ENCODE results near the gene ANKZF1. TPM values are rescaled to one million over a fixed set of nuclear protein-coding genes. Genes with fewer than 3 reads are reported as not detected.
"Not testable (repeated sequence)": the region's sequence is repeated elsewhere in the genome, so short reads cannot be mapped to it uniquely, and the experiment has no call there.

The ANKZF1 gene
- 18.2 TPM for total RNA-seq

GRCh38 chr2:219229305-219230058 is at the start of gene ANKZF1, which contains the start of gene ATG9A:
TSS of gene ANKZF1 (plus strand) at chr2:219229806. CDS start at chr2:219230258, 452 bp downstream.
TSS of gene ATG9A (minus strand) at chr2:219229636. CDS start at chr2:219228024, 1,612 bp downstream.
- ATAC-seq, result peak; percentile 98

- no peak for ATAC-seq
These were observed 48.6 kb upstream of the ANKZF1 start for GRCh38 chr2:219180961-219181360.

- ATAC-seq, result no peak
These were observed 48.1 kb upstream of the ANKZF1 start for GRCh38 chr2:219181531-219181930.

DNA sequence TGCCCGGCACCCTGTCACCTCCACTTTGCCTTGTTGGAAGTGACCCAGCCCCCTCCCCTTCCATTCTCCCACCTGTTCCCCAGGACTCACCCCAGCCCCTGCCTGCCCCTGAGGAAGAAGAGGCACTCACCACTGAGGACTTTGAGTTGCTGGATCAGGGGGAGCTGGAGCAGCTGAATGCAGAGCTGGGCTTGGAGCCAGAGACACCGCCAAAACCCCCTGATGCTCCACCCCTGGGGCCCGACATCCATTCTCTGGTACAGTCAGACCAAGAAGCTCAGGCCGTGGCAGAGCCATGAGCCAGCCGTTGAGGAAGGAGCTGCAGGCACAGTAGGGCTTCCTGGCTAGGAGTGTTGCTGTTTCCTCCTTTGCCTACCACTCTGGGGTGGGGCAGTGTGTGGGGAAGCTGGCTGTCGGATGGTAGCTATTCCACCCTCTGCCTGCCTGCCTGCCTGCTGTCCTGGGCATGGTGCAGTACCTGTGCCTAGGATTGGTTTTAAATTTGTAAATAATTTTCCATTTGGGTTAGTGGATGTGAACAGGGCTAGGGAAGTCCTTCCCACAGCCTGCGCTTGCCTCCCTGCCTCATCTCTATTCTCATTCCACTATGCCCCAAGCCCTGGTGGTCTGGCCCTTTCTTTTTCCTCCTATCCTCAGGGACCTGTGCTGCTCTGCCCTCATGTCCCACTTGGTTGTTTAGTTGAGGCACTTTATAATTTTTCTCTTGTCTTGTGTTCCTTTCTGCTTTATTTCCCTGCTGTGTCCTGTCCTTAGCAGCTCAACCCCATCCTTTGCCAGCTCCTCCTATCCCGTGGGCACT is 47.1 kb upstream of the ANKZF1 start:
- ATAC-seq, result no peak

DNA sequence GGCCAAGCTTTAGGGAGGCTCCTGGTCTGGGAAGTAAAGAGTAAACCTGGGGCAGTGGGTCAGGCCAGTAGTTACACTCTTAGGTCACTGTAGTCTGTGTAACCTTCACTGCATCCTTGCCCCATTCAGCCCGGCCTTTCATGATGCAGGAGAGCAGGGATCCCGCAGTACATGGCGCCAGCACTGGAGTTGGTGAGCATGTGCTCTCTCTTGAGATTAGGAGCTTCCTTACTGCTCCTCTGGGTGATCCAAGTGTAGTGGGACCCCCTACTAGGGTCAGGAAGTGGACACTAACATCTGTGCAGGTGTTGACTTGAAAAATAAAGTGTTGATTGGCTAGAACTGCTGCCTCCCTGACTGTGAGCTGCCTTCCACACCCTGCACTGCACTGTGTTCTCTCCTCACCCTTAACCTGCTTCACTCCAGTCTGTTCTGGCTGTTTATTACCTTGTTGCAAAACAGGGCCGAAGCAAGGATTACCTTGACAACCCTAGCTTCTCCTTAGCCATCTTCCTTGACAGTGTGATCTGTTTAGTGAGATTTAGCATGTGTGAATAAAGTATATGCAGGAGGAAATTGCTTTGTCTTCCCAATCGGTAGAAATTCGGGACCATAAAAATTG is 46.3 kb upstream of the ANKZF1 start:
- no peak for ATAC-seq

- ATAC-seq, result no peak
These were observed 45.5 kb upstream of the ANKZF1 start for GRCh38 chr2:219184121-219184520.

DNA sequence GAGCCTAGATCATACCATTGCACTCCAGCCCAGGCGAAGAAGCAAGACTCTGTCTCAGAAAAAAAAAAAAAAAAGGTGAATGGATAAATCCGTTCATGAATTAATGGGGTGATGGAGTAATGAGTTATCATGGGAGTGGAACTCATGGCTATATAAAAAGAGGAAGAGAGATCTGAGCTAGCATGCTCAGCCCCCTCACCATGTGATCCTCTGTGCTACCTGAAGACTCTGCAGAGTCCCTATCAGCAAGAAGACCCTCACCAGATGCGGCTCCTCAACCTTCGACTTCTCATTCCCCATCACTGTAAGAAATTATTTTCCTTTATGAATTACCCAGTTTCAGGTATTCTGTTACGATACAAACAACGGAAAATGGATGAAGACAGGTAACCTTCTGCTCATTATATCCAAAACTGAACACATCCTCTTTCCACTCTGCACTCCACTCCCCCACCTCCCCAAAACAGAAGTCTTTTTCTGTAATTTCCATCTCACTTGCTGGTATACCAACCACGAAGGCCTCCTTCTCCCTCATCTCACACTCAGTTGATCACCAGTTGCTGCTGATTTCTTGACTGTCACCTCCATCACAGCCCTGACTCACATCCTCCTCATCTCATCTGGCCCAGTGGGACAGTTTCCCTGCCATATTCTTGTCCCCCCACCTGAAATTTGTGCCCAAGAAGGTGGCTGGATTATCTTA is 42.7 kb upstream of the ANKZF1 start:
- no peak for ATAC-seq

- no peak for ATAC-seq
These were observed 32.2 kb upstream of the ANKZF1 start for GRCh38 chr2:219197388-219197787.

GRCh38 chr2:219198974-219199373 is 30.6 kb upstream of the ANKZF1 start:
- no peak for ATAC-seq

DNA sequence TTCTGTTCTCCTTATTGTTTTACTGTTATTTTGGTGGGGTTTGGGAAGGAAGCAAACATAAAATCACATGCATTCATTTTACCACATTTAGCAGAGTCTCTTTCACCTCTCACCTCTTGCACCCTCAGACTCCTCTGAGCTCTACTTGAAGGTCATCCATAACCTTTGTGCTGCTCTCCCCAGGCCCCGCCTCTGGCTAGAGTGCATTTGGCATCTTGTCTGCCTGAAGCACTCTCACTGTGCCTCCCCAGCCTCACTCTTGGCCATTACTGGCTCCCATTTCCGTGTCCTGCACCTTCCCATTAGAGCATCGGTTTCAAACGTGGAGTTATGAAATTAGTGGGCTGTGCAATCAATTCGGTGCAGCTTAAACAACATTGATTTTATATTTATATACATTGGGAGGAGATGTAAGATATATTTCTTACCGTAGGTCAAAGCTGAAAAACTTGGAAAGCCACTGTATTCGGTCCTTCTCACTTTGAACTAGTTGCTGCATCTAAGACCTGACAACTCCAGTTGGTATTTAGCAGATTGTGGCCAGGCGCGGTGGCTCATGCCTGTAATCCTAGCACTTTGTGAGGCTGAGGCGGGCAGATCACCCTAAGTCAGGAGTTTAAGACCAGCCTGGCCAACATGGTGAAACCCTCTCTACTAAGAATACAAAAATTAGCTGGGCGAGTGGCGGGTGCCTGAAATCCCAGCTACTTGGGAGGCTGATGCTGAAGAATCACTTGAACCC is 30.0 kb upstream of the ANKZF1 start:
- ATAC-seq, result no peak

- ATAC-seq, result not testable (repeated sequence)
These were observed 28.9 kb upstream of the ANKZF1 start for GRCh38 chr2:219200502-219201326.

DNA sequence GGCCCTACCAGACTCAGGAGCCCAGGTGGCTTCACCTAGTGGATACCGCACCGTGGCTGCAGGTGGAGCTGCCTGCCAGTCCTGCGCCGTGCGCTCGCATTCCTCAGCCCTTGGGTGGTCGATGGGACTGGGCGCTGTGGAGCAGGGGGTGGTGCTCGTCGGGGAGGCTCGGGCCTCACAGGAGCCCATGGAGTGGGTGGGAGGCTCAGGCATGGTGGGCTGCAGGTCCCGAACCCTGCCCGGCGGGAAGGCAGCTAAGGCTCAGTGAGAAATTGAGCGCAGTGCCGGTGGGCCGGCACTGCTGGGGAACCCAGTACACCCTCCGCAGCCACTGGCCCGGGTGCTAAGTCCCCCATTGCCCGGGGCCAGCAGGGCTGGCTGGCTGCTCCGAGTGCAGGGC is 28.3 kb upstream of the ANKZF1 start:
- ATAC-seq, result not testable (repeated sequence)

DNA sequence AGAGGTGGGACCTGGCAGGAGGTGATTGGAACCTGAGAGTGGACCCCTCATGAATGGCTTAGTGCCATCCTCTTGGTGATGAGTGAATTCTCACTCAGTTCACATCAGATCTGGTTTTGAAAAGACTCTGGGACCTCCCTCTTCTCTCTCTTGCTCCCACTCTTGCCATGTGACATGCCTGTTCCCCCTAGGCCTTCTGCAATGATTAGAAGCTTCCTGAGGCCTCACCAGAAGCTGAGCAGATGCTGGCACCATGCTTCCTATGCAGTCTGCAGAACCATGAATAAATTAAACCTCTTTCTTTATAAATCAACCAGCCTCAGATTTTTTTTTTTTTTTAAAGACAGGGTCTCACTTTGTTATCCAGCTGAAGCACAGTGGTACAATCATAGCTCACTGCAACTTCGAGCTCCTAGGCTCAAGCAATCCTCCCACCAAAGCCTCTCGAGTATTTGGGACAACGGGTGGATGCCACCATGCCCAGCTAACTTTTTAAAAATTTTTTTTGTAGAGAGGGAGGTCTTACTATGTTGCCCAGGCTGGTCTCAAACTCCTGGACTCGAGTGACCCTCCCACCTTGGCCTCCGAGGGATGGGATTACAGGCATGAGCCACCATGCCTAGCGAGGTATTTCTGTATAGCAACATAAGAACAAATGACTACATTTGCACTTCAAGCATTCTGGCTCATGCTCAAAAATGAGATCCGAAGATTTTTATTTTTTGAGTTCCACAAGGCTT is 25.0 kb upstream of the ANKZF1 start:
- ATAC-seq, result no peak

- no peak for ATAC-seq
These were observed 24.5 kb upstream of the ANKZF1 start for GRCh38 chr2:219205165-219205538.

DNA sequence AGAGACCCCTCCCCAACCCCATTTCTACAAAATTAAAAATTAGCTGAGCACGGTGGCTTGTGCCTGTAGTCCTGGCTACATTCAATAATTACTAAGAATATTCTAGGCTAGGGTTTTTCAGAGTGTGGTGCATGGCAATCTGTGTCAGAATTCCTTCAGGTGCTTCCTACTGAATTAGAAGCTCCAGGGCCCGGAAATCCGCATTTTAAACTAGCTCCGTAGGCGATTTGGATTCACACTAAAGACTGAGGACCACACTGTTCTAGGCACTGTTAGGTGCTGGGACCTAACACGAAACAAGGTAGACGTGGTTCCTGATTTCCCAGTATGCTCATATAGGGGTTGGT is 23.7 kb upstream of the ANKZF1 start:
- no peak for ATAC-seq

- peak; percentile 96 for ATAC-seq
These were observed 23.1 kb upstream of the ANKZF1 start, which contains the start of gene ZFAND2B for GRCh38 chr2:219206328-219207133. TSS of gene ZFAND2B (plus strand) at chr2:219206782. CDS start at chr2:219206988, 206 bp downstream.

DNA sequence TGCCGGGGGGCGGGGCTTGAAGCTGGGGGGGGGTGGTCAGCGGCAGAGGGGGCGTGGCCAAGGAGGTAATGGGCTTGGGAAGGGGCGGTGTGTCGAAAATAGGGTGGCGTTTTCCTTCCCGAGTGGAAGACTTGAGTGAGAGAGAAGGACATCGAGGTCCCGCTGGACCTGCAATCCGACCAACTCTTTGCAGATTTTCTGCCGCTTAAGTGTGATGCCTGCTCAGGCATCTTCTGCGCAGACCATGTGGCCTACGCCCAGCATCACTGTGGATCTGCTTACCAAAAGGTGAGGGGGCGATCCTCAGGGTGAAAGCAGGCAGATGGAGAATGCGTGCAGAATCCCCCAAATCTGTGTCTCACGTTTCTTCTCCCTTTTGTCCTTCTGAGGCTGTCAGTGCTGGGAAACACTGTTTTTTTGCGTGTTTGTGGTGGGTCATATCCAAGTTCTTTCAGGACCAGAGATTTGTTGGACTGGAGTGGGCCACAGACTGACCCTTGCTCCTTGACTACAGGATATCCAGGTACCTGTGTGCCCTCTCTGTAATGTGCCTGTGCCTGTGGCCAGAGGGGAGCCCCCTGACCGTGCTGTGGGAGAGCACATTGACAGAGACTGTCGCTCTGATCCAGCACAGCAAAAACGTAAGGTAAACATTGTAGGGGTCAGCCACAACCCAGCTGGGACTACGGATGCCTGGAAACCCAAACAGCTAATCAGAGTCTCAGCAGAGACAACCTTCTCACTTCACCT is 22.3 kb upstream of the ANKZF1 start:
- ATAC-seq, result peak; percentile 2

DNA sequence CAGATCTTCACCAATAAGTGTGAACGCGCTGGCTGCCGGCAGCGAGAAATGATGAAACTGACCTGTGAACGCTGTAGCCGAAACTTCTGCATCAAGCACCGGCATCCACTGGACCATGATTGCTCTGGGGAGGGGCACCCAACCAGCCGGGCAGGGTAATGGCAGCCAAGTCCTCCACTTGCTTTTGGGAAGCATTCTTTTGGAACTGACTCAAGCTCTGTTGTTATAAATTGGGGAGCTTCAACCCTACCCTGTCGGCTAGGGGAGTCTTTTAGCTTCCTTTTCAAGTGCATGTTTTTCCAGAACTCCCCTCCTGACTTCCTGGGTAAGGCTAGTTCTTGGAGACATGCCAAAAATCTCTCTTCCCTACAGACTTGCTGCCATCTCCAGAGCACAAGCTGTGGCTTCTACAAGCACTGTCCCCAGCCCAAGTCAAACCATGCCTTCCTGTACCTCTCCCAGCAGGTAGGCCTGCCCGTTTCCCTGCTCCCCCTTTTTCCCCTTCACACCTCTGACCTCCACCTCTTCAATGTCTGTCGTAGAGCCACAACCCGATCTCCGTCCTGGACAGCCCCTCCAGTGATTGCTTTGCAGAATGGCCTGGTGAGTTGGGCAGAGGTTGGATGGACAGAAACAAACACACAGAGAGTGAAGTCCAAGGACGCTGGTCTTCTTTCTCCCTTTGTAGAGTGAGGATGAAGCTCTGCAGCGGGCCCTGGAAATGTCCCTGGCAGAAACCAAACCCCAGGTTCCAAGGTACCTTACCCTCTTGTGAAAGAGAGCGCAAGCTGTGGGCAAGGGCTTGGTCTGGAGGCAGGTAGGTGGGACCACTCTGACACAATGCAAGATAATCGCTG is 21.5 kb upstream of the ANKZF1 start:
- peak; percentile 35 for ATAC-seq
